Activated T-cell treated with anti-CD3 and anti-CD28 coated beads, Interleukin-2, amount 50 U/mL, for 24 hours (primary cell): Measurements from ENCODE around the gene UGT1A1.
"Not testable (repeated sequence)": the region's sequence is repeated elsewhere in the genome, so short reads cannot be mapped to it uniquely, and the experiment has no call there.

Experiments
- DNase-seq: peaks from one replicate; pipeline ENCODE4 v3.0.0-alpha.2; 2020
- H3K27ac Mint-ChIP-seq: 2 replicates; pipeline ENCODE4 v1.8.0; 2020; ENCODE audit warnings: mild to moderate bottlenecking, mixed read lengths
- H3K27me3 Mint-ChIP-seq: 2 replicates; pipeline ENCODE4 v1.8.0; 2020; ENCODE audit warnings: mixed read lengths
- H3K36me3 Mint-ChIP-seq: 2 replicates; pipeline ENCODE4 v1.8.0; 2020; ENCODE audit warnings: low read depth, mixed read lengths
- H3K4me1 Mint-ChIP-seq: 2 replicates; pipeline ENCODE4 v1.8.0; 2020; ENCODE audit warnings: low read depth, mixed read lengths
- H3K4me3 Mint-ChIP-seq: 2 replicates; pipeline ENCODE4 v1.8.0; 2020; ENCODE audit warnings: mild to moderate bottlenecking, moderate library complexity, mixed read lengths
- H3K9me3 Mint-ChIP-seq: 2 replicates; pipeline ENCODE4 v1.8.0; 2020; ENCODE audit warnings: mixed read lengths

Gene UGT1A1

DNA sequence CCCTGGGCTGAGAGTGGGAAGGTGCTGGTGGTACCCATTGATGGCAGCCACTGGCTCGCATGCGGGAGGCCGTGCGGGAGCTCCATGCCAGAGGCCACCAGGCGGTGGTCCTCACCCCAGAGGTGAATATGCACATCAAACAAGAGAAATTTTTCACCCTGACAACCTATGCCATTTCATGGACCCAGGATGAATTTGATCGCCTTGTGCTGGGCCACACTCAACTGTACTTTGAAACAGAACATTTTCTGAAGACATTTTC is 12.9 kb upstream of the UGT1A1 start:
- no peaks in the 10 kb centered on the region for H3K4me1 Mint-ChIP-seq
- H3K27me3 Mint-ChIP-seq, result peaks cover 30% of the 10 kb centered on the region
- no peak overlapping the region for H3K4me3 Mint-ChIP-seq
- H3K9me3 Mint-ChIP-seq, result peaks cover 13% of the 10 kb centered on the region
- no peaks in the 10 kb centered on the region for H3K36me3 Mint-ChIP-seq
- no peak overlapping the region for H3K27ac Mint-ChIP-seq
- DNase-seq, result no peak

DNA sequence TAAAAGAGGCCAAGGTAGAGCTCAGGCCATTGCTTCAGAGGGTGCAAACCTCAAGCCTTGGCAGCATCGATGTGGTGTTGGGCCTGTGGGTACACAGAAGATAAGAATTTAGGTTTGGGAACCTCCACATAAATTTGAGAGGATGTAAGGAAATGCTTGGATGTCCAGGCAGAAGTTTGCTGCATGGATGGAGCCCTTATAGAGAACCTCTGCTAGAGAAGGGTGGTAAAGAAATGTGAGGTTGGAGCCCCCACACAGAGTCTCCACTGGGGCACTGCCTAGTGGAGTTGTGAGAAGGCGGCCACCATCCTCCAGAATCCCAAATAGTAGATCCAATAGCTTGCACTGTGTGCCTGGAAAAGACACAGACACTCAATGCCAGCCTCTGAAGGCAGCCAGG is 9.4 kb upstream of the UGT1A1 start:
- H3K36me3 Mint-ChIP-seq, H3K4me3 Mint-ChIP-seq, DNase-seq, H3K4me1 Mint-ChIP-seq, H3K27ac Mint-ChIP-seq: not testable (repeated sequence)
- Mint-ChIP-seq H3K27me3 (peaks cover 37% of the 10 kb centered on the region), H3K9me3 (peaks cover 13% of the 10 kb centered on the region)

DNA sequence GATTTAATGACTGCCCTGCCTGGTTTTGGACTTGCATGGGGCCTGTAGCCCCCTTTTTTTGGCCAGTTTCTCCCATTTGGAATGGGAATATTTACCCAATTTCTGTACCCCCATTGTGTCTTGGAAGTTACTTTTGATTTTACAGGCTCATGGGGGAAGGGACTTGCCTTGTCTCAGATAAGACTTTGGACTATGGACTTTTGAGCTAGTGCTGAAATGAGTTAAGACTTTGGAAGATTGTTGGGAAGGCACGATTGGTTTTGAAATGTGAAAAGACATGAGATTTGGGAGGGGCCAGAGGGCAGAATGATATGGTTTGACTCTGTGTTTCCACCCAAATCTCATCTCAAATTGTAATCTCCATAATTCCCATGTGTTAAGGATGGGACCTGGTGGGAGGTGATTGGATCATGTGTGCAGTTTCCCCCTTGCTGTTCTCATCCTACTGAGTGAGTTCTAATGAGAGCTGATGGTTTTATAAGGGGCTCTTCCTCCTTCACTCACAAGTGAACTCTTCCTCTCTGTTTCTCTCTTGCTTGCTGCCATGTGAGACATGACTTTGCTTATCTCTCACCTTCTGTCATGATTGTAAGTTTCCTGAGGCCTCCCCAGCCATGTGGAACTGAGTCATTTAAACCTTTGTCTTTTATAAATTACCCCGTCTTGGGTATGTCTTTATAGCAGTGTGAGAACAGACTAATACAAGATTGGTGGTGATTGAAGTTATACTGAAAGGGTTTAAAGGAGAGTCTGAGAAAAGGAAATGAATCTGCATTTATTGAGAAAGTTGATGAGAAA is 8.7 kb upstream of the UGT1A1 start:
- DNase-seq, H3K27ac Mint-ChIP-seq, H3K36me3 Mint-ChIP-seq, H3K4me3 Mint-ChIP-seq, H3K4me1 Mint-ChIP-seq: not testable (repeated sequence)
- Mint-ChIP-seq H3K27me3 (peaks cover 36% of the 10 kb centered on the region), H3K9me3 (peaks cover 13% of the 10 kb centered on the region)

DNA sequence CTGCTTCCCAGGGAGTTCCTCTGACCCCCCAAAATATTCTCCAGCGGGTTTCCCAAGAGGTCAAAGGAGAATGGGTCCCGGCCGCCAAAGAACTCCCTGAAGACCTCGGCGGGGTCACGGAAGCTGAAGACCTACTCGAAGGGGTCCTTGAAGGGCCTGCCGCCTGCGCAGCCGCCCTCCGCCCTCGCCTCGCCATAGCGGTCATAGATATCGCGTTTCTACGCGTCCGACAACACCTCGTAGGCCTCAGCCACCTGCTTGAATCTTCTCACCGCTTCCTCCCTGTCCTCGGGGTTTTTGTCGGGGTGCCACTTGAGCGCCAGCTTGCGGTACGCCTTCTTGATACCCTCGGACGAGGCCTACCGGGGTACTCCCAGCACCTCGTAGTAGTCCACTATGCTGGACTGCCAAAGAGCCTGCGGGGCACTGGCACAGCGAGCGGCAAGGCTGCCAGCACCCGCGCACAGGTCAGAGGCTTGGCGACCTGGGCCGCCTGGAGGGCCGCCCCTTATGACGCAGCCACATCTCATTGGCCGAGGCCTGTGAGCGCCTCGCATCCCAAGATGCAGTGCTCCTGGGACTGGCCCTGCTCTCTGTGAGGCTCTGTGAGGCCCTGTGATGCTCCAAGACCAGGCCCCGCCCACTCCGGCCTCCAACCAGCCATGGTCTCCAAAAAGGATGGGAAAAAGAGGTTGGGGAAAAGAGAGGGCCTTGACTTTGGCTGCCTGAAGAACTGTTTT is 5.0 kb upstream of the UGT1A1 start:
- H3K27me3 Mint-ChIP-seq, result peaks cover 22% of the 10 kb centered on the region
- no peak for DNase-seq
- H3K27ac Mint-ChIP-seq, result no peak overlapping the region
- H3K9me3 Mint-ChIP-seq, result peaks cover 9% of the 10 kb centered on the region
- H3K36me3 Mint-ChIP-seq, result no peaks in the 10 kb centered on the region
- H3K4me1 Mint-ChIP-seq, result no peaks in the 10 kb centered on the region
- H3K4me3 Mint-ChIP-seq, result no peak overlapping the region

DNA sequence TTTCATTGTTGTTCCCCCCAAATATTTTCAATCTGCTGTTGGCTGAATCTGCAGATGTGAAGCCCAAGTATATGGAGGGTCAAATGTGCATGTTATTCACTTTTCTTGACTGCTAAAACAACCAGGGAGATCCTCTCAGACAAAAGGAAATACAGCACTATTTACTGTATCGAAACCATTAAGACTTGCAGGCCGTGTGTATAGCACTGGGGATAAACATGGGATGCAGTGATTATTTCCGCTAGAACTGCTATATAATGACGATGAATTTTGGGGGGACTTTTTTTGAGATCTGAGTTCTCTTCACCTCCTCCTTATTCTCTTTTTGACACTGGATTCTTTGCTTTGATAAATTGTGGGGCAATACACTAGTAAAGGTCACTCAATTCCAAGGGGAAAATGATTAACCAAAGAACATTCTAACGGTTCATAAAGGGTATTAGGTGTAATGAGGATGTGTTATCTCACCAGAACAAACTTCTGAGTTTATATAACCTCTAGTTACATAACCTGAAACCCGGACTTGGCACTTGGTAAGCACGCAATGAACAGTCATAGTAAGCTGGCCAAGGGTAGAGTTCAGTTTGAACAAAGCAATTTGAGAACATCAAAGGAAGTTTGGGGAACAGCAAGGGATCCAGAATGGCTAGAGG is 3.5 kb upstream of the UGT1A1 start:
- Mint-ChIP-seq H3K4me1 (no peaks in the 10 kb centered on the region), H3K27ac (no peak overlapping the region), H3K27me3 (peaks cover 20% of the 10 kb centered on the region), H3K9me3 (no peaks in the 10 kb centered on the region), H3K36me3 (no peaks in the 10 kb centered on the region), H3K4me3 (no peak overlapping the region)
- DNase-seq, result no peak

DNA sequence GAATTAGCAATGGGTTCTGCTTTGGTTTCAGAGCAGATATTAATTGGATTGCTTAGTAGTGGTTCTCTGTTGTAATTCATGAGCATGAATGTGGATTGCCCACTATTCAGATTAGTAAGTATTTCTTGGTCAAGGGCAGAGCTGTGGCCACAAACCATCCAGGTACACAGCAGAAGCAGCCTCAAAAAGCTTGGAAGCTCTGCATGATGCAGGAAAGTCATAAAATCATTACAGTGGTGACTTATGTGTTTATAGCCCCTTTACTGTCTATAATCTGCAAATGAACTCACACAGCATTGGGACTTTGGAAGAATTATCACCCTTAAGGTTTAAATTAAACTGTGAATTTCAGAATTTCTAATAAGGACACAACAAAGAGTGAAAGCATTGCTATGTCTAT is 1.9 kb upstream of the UGT1A1 start:
- no peak overlapping the region for H3K4me3 Mint-ChIP-seq
- H3K9me3 Mint-ChIP-seq, result no peaks in the 10 kb centered on the region
- H3K27ac Mint-ChIP-seq, result no peak overlapping the region
- H3K4me1 Mint-ChIP-seq, result no peaks in the 10 kb centered on the region
- H3K36me3 Mint-ChIP-seq, result no peaks in the 10 kb centered on the region
- DNase-seq, result no peak
- peaks cover 20% of the 10 kb centered on the region for H3K27me3 Mint-ChIP-seq

DNA sequence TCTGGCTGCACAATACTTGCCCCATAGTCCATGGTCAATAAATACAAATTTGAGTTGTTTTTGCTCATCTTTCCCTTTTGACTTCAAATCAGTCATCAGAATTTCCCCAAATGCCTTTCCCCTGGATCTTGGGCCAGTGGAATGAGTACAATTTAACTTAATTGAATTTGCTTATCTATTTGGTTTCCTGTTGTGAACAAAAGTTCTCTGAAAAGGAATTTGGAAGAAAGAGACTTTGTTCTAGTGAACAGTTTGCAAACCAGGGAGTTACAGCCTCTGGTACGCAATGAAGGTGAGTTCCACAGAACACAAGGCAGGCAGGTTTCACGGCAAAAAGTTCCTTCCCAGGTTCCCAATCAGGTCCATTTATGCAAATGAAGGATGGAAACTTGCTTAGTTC is 1.2 kb upstream of the UGT1A1 start:
- H3K27ac Mint-ChIP-seq, result no peak overlapping the region
- no peak for DNase-seq
- no peaks in the 10 kb centered on the region for H3K4me1 Mint-ChIP-seq
- no peaks in the 10 kb centered on the region for H3K36me3 Mint-ChIP-seq
- no peaks in the 10 kb centered on the region for H3K9me3 Mint-ChIP-seq
- peaks cover 20% of the 10 kb centered on the region for H3K27me3 Mint-ChIP-seq
- no peak overlapping the region for H3K4me3 Mint-ChIP-seq

DNA sequence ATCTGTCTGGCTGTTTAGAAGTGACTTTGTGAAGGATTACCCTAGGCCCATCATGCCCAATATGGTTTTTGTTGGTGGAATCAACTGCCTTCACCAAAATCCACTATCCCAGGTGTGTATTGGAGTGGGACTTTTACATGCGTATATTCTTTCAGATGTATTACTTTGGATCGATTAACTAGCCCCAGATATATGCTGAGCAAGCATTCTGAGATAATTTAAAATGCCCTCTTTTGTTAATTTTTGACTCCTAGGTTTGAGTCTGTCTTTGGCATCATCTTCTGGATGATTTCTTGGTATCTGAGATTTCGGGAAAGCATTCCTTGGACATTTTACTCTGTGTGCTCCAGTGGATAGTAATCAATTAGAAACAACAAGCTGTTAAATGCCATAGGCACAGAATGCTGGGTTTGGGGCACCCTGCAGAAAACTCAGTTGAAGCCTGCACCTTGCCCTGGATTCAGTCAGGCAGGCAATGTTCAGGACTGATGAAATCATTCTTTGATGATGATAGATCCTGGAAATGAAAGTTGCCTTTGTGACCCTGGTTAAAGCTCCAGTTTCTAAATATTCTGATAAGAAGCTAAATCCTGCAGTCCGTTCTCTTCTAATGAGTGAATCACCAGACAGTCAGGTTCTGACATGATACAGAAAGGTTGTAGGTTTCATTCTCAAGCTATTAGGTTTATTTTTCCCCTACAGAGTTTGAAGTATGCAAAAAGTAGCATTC is 1.1 kb downstream of the UGT1A1 start:
- no peak overlapping the region for H3K27ac Mint-ChIP-seq

DNA sequence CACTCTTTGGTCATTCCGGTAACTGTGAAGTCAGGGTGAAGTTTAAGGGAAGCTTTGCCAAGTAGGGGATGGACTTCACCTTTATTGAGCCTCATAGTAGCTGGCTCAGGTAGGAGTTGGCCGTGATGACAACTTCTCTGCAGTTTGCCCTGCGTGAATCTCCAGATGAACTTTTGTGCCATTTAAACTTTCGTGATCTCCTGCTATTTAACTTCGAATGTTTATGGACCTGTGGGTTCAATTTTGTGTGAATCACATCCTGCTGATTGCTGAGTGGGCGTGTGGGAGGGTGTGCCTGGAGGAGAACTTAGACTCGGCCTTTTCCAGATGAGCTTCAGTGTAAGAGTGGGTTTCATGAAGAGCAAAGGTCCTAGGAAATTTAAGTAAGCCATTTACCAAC is 4.2 kb downstream of the UGT1A1 start:
- no peaks in the 10 kb centered on the region for H3K9me3 Mint-ChIP-seq
- H3K4me3 Mint-ChIP-seq, result no peak overlapping the region
- DNase-seq, result no peak
- H3K27me3 Mint-ChIP-seq, result peaks cover 28% of the 10 kb centered on the region
- no peaks in the 10 kb centered on the region for H3K4me1 Mint-ChIP-seq
- no peak overlapping the region for H3K27ac Mint-ChIP-seq
- no peaks in the 10 kb centered on the region for H3K36me3 Mint-ChIP-seq

More for the DNA sequence above, 1.1 kb downstream of the UGT1A1 start:
- no peak for DNase-seq
- no peaks in the 10 kb centered on the region for H3K36me3 Mint-ChIP-seq
- H3K27me3 Mint-ChIP-seq, result peaks cover 24% of the 10 kb centered on the region
- H3K9me3 Mint-ChIP-seq, result no peaks in the 10 kb centered on the region
- H3K4me3 Mint-ChIP-seq, result no peak overlapping the region
- no peaks in the 10 kb centered on the region for H3K4me1 Mint-ChIP-seq

DNA sequence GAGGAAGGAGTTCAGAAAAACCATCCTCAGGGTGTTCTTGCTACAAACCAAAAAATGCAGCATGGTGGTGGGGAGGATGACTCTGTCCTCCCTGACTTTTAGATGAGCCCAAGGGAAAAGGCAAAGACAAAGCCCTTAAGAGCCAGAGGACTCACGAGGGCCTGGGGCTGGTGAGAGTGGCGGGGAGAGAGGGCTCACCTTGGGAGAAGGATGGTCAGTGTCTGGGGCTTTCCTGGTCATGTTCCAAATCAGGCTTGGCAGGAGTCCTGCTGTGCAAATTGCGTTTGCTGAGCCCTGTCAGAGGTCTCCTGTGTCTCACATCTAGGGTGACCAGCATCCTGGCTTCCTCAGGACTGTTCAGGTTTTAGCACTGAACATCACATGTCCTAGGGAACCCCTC is 4.7 kb downstream of the UGT1A1 start:
- no peaks in the 10 kb centered on the region for H3K4me1 Mint-ChIP-seq
- no peaks in the 10 kb centered on the region for H3K9me3 Mint-ChIP-seq
- DNase-seq, result no peak
- no peak overlapping the region for H3K27ac Mint-ChIP-seq
- peaks cover 31% of the 10 kb centered on the region for H3K27me3 Mint-ChIP-seq
- H3K4me3 Mint-ChIP-seq, result no peak overlapping the region
- no peaks in the 10 kb centered on the region for H3K36me3 Mint-ChIP-seq

DNA sequence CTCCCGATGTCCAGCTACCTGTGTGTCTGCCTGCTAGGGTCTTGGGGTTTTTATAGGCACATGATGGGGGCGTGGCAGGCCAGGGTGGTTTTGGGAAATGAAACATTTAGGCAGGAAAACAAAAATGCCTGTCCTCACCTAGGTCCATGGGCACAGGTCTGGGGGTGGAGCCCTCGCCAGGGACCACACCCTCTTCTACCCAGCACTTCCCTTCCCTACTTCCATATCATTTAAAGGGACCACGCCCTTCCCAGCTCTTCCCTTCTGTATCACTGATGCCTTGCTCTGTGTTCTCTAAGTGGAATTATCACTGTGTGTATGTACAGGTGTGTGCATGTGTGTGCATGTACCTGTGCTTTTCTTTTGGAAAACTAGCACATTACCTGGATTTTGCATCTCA is 6.3 kb downstream of the UGT1A1 start:
- Mint-ChIP-seq H3K27ac (no peak overlapping the region), H3K4me1 (no peaks in the 10 kb centered on the region), H3K27me3 (peaks cover 31% of the 10 kb centered on the region), H3K4me3 (no peak overlapping the region), H3K36me3 (no peaks in the 10 kb centered on the region), H3K9me3 (no peaks in the 10 kb centered on the region)
- no peak for DNase-seq

DNA sequence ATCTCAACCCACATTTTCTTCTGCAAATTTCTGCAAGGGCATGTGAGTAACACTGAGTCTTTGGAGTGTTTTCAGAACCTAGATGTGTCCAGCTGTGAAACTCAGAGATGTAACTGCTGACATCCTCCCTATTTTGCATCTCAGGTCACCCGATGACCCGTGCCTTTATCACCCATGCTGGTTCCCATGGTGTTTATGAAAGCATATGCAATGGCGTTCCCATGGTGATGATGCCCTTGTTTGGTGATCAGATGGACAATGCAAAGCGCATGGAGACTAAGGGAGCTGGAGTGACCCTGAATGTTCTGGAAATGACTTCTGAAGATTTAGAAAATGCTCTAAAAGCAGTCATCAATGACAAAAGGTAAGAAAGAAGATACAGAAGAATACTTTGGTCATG is 8.0 kb downstream of the UGT1A1 start:
- Mint-ChIP-seq H3K4me1 (no peaks in the 10 kb centered on the region), H3K27me3 (peaks cover 34% of the 10 kb centered on the region), H3K4me3 (no peak overlapping the region), H3K9me3 (no peaks in the 10 kb centered on the region), H3K27ac (no peak overlapping the region), H3K36me3 (no peaks in the 10 kb centered on the region)
- DNase-seq, result no peak

DNA sequence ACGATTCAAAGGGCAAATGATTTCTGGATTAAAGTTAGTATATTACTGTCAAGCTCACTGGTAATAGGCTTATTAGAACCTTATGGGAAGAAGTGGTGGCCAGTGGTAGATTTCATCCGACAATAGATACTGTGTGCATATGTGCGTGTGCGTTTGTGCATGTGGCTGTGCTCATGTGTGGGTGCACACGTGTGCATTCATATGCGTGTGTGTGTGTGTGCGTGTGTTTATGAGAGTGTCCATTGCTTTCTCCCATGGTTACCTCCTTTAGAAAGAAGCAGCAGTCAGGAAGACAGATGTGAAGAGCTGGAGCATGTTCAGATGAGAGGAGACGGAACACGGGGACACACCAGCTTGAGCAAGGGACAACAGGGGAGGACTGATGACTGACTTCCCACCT is 9.2 kb downstream of the UGT1A1 start:
- Mint-ChIP-seq H3K36me3 (no peaks in the 10 kb centered on the region), H3K4me3 (no peak overlapping the region), H3K9me3 (no peaks in the 10 kb centered on the region), H3K4me1 (no peaks in the 10 kb centered on the region), H3K27ac (no peak overlapping the region), H3K27me3 (peaks cover 28% of the 10 kb centered on the region)
- DNase-seq, result no peak

DNA sequence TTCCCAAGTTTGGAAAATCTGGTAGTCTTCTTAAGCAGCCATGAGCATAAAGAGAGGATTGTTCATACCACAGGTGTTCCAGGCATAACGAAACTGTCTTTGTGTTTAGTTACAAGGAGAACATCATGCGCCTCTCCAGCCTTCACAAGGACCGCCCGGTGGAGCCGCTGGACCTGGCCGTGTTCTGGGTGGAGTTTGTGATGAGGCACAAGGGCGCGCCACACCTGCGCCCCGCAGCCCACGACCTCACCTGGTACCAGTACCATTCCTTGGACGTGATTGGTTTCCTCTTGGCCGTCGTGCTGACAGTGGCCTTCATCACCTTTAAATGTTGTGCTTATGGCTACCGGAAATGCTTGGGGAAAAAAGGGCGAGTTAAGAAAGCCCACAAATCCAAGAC is 12.1 kb downstream of the UGT1A1 start:
- peaks cover 14% of the 10 kb centered on the region for H3K9me3 Mint-ChIP-seq
- H3K4me1 Mint-ChIP-seq, result no peaks in the 10 kb centered on the region
- H3K27me3 Mint-ChIP-seq, result peaks cover 21% of the 10 kb centered on the region

DNA sequence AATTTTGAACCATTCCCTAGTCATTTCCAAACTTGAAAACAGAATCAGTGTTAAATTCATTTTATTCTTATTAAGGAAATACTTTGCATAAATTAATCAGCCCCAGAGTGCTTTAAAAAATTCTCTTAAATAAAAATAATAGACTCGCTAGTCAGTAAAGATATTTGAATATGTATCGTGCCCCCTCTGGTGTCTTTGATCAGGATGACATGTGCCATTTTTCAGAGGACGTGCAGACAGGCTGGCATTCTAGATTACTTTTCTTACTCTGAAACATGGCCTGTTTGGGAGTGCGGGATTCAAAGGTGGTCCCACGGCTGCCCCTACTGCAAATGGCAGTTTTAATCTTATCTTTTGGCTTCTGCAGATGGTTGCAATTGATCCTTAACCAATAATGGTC is 12.5 kb downstream of the UGT1A1 start:
- peaks cover 14% of the 10 kb centered on the region for H3K9me3 Mint-ChIP-seq
- no peaks in the 10 kb centered on the region for H3K4me1 Mint-ChIP-seq
- no peak overlapping the region for H3K27ac Mint-ChIP-seq
- no peak overlapping the region for H3K4me3 Mint-ChIP-seq
- no peak for DNase-seq
- peaks cover 18% of the 10 kb centered on the region for H3K27me3 Mint-ChIP-seq
- H3K36me3 Mint-ChIP-seq, result no peaks in the 10 kb centered on the region

More for the DNA sequence above, 12.1 kb downstream of the UGT1A1 start:
- Mint-ChIP-seq H3K36me3 (no peaks in the 10 kb centered on the region), H3K4me3 (no peak overlapping the region), H3K27ac (no peak overlapping the region)
- no peak for DNase-seq
